Heart left ventricle (tissue), 16 donors: ENCODE results near the gene FOLR3. TPM values are rescaled to one million over a fixed set of nuclear protein-coding genes. Genes with fewer than 3 reads are reported as not detected.
A peak's percentile ranks its signal among the peaks of the same experiment; 100 is the strongest.

Experiments
- ATAC-seq, 4 donors: fragments of 200-7000 bp; cut with Tn5 transposase; one replicate each; pipeline ENCODE4 v1.9.1; 2020 to 2022; ENCODE audit warnings: moderate library complexity in 4 of 4, mild to moderate bottlenecking in 3 of 4, moderate number of reproducible peaks in 1 of 4
- DNase-seq, 5 donors: peaks; one replicate each; pipeline ENCODE4 v3.0.0-alpha.2; 2020
- H3K27ac ChIP-seq, 12 donors: fragments of 200-600 bp; sonication (generic) in 4 of 12; one replicate each; pipeline versions ENCODE4 v1.5.0 to v1.8.0; 2016 to 2022; ENCODE audit warnings: mild to moderate bottlenecking in 2 of 12
- H3K27me3 ChIP-seq, 9 donors: fragments of 200-600 bp; sonication (generic) in 2 of 9; one replicate each; pipeline versions ENCODE4 v1.5.1 to v1.8.0; 2016 to 2022; ENCODE audit warnings: mild to moderate bottlenecking in 3 of 9
- H3K36me3 ChIP-seq, 9 donors: fragments of 200-600 bp; sonication (generic) in 2 of 9; one replicate each; pipeline versions ENCODE4 v1.5.0 to v1.8.0; 2018 to 2022; ENCODE audit warnings: mild to moderate bottlenecking in 2 of 9
- H3K4me1 ChIP-seq, 12 donors: fragments of 200-600 bp; sonication (generic) in 4 of 12; one replicate each; pipeline versions ENCODE4 v1.5.0 to v1.8.0; 2016 to 2022; ENCODE audit warnings: mild to moderate bottlenecking in 3 of 12
- H3K4me3 ChIP-seq, 12 donors: fragments of 200-600 bp; sonication (generic) in 4 of 12; one replicate each; pipeline versions ENCODE4 v1.5.0 to v1.8.0; 2017 to 2022; ENCODE audit warnings: mild to moderate bottlenecking in 9 of 12, moderate library complexity in 4 of 12
- H3K9me3 ChIP-seq, 12 donors: fragments of 200-600 bp; sonication (generic) in 4 of 12; one replicate each; pipeline versions ENCODE4 v1.5.0 to v1.8.0; 2016 to 2022; ENCODE audit warnings: mild to moderate bottlenecking in 1 of 12
- POLR2A ChIP-seq, 2 donors: fragments of 450-650 bp; IDR thresholded peaks; one replicate each; pipeline ENCODE4 v1.6.1; 2017; ENCODE audit warnings: antibody characterized with exemption in 2 of 2, mild to moderate bottlenecking in 2 of 2, moderate library complexity in 2 of 2
- WGBS, 4 donors: extraction: QIAGEN DNeasy Blood & Tissue Kit in 2 of 4; methylation state at CpG; one replicate each; pipeline versions ENCODE4 v1.1.5 to v1.1.7; 2013 to 2018; 5-methylcytosine and 5-hydroxymethylcytosine counted together
- intact Hi-C, 10 donors: fragments of 100-400 bp; cut with DNase I; formaldehyde crosslinking; loops; one replicate each; pipeline versions ENCODE4 v1.11.1 to v1.14.2; 2022
- polyA plus RNA-seq, 2 donors: library from polyadenylated mRNA; stranded (reverse); fragments of 200-250 nt; gene quantifications; one replicate each; pipeline ENCODE4 v1.2.3, GENCODE V29; 2013
- total RNA-seq, 9 donors: library from RNA; depleted of rRNA in 2 of 9; stranded (reverse); fragments of >200 nt in 2 of 9; fragmentation: NEBNext Ultra II Directional in 3 of 9; extraction: Animal tissue kit (Norgen Biotek cat#: 25700) in 3 of 9; gene quantifications; one replicate each; pipeline versions ENCODE4 v1.1.0 to v1.2.4, GENCODE V29; 2016 to 2023
- TF ChIP-seq, protein P1 (sequence below), 12 donors: fragments of 200-600 bp; sonication (generic) in 4 of 12; IDR thresholded peaks; one replicate each; pipeline versions ENCODE4 v1.5.0 to v1.8.0; 2018 to 2022; ENCODE audit warnings: antibody characterized with exemption in 12 of 12, mild to moderate bottlenecking in 5 of 12
- donor health status: ischemic (EF 13 %, LVEDD 7.1; RV severe dilation, severe dysfunction).
- donor health status: healthy with polysubstance abuse.
- donor health status: DM: no; HTN: yes; CAD: no.
- donor health status: DM: no; HTN: no; CAD: no.
- donor health status: ischemic (EF 25% LVEDD 6.9; RV normal size, moderate dysfunction).
- donor health status: ischemic (EF 25% LVEDD 5.7; RV mildly dilated, moderate dysfunction).
- donor health status: healthy.
- donor health status: DM: yes; HTN: yes; CAD: no.
- donor health status: ischemic (EF 35%, LVEDD 5.7; RV mildly dilated, moderate dysfunction).
- donor health status: nonischemic (EF 11% LVEDD 7.7; RV severe dilation, severe dysfunction).
- donor health status: DM: yes; HTN: yes; CAD: no.
- donor health status: PGD.
- donor health status: ischemic (EF 29% LVEDD 5.4; RV normal size, mild dysfunction).
- donor health status: nonischemic (EF 23%, LVEDD 6.1; RV moderate dilation, normal function).

FOLR3 gene
- total and polyA plus RNA-seq, 11 donors: 0.43 to 1.1 (median 0.85) TPM; not detected in 7

- Histone ChIP-seq H3K9me3 (no peaks in the 10 kb centered on the region), H3K27ac (no peak overlapping the region), H3K27me3 (peaks cover 0 to 3% (median 0%) of the 10 kb centered on the region in 9 donors), H3K36me3 (no peaks in the 10 kb centered on the region), H3K4me3 (no peak overlapping the region), H3K4me1 (no peaks in the 10 kb centered on the region)
- DNase-seq (no peak), ATAC-seq (no peak)
- intact Hi-C loops: no loop called here
- TF ChIP-seq, protein P1, sequence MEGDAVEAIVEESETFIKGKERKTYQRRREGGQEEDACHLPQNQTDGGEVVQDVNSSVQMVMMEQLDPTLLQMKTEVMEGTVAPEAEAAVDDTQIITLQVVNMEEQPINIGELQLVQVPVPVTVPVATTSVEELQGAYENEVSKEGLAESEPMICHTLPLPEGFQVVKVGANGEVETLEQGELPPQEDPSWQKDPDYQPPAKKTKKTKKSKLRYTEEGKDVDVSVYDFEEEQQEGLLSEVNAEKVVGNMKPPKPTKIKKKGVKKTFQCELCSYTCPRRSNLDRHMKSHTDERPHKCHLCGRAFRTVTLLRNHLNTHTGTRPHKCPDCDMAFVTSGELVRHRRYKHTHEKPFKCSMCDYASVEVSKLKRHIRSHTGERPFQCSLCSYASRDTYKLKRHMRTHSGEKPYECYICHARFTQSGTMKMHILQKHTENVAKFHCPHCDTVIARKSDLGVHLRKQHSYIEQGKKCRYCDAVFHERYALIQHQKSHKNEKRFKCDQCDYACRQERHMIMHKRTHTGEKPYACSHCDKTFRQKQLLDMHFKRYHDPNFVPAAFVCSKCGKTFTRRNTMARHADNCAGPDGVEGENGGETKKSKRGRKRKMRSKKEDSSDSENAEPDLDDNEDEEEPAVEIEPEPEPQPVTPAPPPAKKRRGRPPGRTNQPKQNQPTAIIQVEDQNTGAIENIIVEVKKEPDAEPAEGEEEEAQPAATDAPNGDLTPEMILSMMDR (IDR thresholded peaks at IDR 0.05): no peak
- TF ChIP-seq POLR2A (IDR thresholded peaks at IDR 0.05): no peak
- 67 to 96% (median 82%) methylated on average over 3 of the region's 3 CpGs for WGBS, 4 donors
Observed at GRCh38 chr11:72173291-72173690, 37.8 kb downstream of the FOLR3 start.

DNA sequence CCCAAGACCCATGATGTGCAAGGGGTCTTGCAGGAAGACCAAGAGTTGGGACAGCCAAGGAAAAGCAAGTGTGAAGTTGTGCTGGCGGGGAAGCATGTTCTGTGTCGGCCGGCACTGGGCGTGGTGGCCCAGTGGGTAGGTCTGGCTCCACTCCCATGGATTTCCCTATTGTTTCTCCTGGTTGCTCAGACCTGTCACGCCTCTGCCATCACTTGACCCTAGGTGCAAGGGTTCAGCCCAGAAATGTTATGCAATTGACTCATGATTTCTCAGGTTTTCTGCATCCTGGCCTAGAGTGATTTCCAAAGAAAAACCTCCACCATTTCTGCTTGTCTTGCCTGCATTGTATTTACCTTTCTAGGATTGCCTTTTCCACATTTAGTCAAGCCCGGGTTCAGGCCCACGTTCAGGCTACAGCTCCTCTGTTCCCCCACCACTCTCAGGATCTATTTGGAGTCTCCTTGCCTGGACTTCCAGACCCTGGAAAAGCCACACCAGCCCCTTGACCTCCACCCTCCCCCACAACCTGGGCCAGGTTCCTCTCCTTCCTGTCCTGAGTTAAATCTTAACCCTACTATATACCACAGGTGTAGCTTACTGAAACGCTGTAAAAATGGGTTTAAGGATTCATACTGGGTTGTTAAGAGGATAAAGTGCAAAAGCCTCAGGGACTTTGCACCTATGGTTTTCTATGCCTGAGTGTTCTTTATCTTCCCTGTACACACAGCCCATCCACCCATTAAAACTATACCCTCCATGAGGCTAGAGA lies 39.0 kb downstream of the FOLR3 start:
- peaks cover 0 to 3% (median 0%) of the 10 kb centered on the region in 9 donors for H3K27me3 ChIP-seq
- H3K4me1 ChIP-seq: no peaks in the 10 kb centered on the region
- WGBS, 4 donors: 68 to 81% (median 78%) methylated on average over 4 to 8 of the region's 8 CpGs
- no peak overlapping the region for H3K4me3 ChIP-seq
- DNase-seq (no peak), ATAC-seq (peak in 2 of 4 donors; percentile 39 to 41)
- H3K9me3 ChIP-seq: no peaks in the 10 kb centered on the region
- H3K27ac ChIP-seq: no peak overlapping the region
- intact Hi-C loops: no loop called here
- no peak for TF ChIP-seq POLR2A (IDR thresholded peaks at IDR 0.05)
- TF ChIP-seq, protein P1 (IDR thresholded peaks at IDR 0.05): no peak
- H3K36me3 ChIP-seq: no peaks in the 10 kb centered on the region

- H3K4me3 ChIP-seq: no peak overlapping the region
- H3K4me1 ChIP-seq: no peaks in the 10 kb centered on the region
- TF ChIP-seq POLR2A (IDR thresholded peaks at IDR 0.05): no peak
- H3K9me3 ChIP-seq: no peaks in the 10 kb centered on the region
- WGBS, 4 donors: 78 to 84% (median 82%) methylated on average over 3 to 6 of the region's 6 CpGs
- DNase-seq (no peak), ATAC-seq (no peak)
- H3K36me3 ChIP-seq: no peaks in the 10 kb centered on the region
- intact Hi-C loops: no loop called here
- H3K27ac ChIP-seq: no peak overlapping the region
- H3K27me3 ChIP-seq: no peaks in the 10 kb centered on the region
Observed at GRCh38 chr11:72177656-72178055, 42.1 kb downstream of the FOLR3 start.

- H3K36me3 ChIP-seq: no peaks in the 10 kb centered on the region
- H3K9me3 ChIP-seq: no peaks in the 10 kb centered on the region
- no peaks in the 10 kb centered on the region for H3K27me3 ChIP-seq
- intact Hi-C loops: no loop called here
- DNase-seq (no peak), ATAC-seq (no peak)
- H3K4me3 ChIP-seq: no peak overlapping the region
- no peaks in the 10 kb centered on the region for H3K4me1 ChIP-seq
- TF ChIP-seq, protein P1 (IDR thresholded peaks at IDR 0.05): no peak
- TF ChIP-seq POLR2A (IDR thresholded peaks at IDR 0.05): no peak
- H3K27ac ChIP-seq: no peak overlapping the region
- 81 to 87% (median 83%) methylated on average over 7 of the region's 7 CpGs for WGBS, 4 donors
Observed at GRCh38 chr11:72179049-72179803, 43.7 kb downstream of the FOLR3 start.
